GM23248 (cell line): ENCODE data around the gene CASZ1. TPM values are rescaled to one million over a fixed set of nuclear protein-coding genes. Genes with fewer than 3 reads are reported as not detected.

Experiments used
- DNase-seq: peaks from one replicate; pipeline ENCODE4 v3.0.0-alpha.2; 2015
- H2AFZ ChIP-seq: fragments of 200-600 bp; sonication (generic); 2 replicates; pipeline ENCODE4 v1.6.1; 2016; ENCODE audit warnings: antibody characterized with exemption
- H3F3A ChIP-seq: fragments of 200-600 bp; sonication (generic); 2 replicates; pipeline ENCODE4 v1.6.1; 2016; ENCODE audit warnings: mild to moderate bottlenecking, antibody characterized with exemption, mixed run types; ENCODE audit not compliant: insufficient read depth
- H3K27ac ChIP-seq: fragments of 200-600 bp; sonication (generic); 2 replicates; pipeline ENCODE4 v1.5.1; 2016; ENCODE audit warnings: mild to moderate bottlenecking
- H3K27me3 ChIP-seq: fragments of 200-600 bp; sonication (generic); replicated peaks from 2 replicates; pipeline ENCODE4 v1.6.1; 2016; ENCODE audit warnings: mild to moderate bottlenecking; ENCODE audit not compliant: insufficient read depth
- H3K36me3 ChIP-seq: fragments of 200-600 bp; sonication (generic); 2 replicates; pipeline ENCODE4 v1.6.1; 2016; ENCODE audit warnings: low read depth, mild to moderate bottlenecking
- H3K4me1 ChIP-seq: fragments of 200-600 bp; sonication (generic); 2 replicates; pipeline ENCODE4 v1.6.1; 2016; ENCODE audit warnings: mild to moderate bottlenecking; ENCODE audit not compliant: insufficient read depth
- H3K4me2 ChIP-seq: fragments of 200-600 bp; sonication (generic); one replicate; pipeline ENCODE4 v1.6.1; 2016; ENCODE audit warnings: mild to moderate bottlenecking; ENCODE audit not compliant: unreplicated experiment
- H3K4me3 ChIP-seq: fragments of 200-600 bp; sonication (generic); 2 replicates; pipeline ENCODE4 v1.5.1; 2016; ENCODE audit warnings: mild to moderate bottlenecking
- H3K79me2 ChIP-seq: fragments of 200-600 bp; sonication (generic); 2 replicates; pipeline ENCODE4 v1.6.1; 2016; ENCODE audit warnings: mild to moderate bottlenecking; ENCODE audit not compliant: insufficient read depth
- H3K9ac ChIP-seq: fragments of 200-600 bp; sonication (generic); 2 replicates; pipeline ENCODE4 v1.6.1; 2016; ENCODE audit warnings: mild to moderate bottlenecking
- H3K9me2 ChIP-seq: fragments of 200-600 bp; sonication (generic); 2 replicates; pipeline ENCODE4 v1.6.1; 2016; ENCODE audit warnings: mixed run types, mild to moderate bottlenecking, moderate library complexity; ENCODE audit not compliant: insufficient read depth
- H3K9me3 ChIP-seq: fragments of 200-600 bp; sonication (generic); one replicate; pipeline ENCODE4 v1.6.1; 2017; ENCODE audit warnings: low read depth
- H4K20me1 ChIP-seq: fragments of 200-600 bp; sonication (generic); 2 replicates; pipeline ENCODE4 v1.6.0; 2016; ENCODE audit not compliant: insufficient read depth
- EZH2 ChIP-seq: fragments of 200-600 bp; sonication (generic); IDR thresholded peaks from 2 replicates; pipeline ENCODE4 v1.6.1; 2018; ENCODE audit warnings: antibody characterized with exemption, mild to moderate bottlenecking; ENCODE audit not compliant: insufficient read depth, poor library complexity, severe bottlenecking
- EZH2phosphoT487 ChIP-seq: fragments of 200-600 bp; sonication (generic); IDR thresholded peaks from 2 replicates; pipeline ENCODE4 v1.6.1; 2018; ENCODE audit warnings: antibody characterized with exemption, moderate library complexity, mild to moderate bottlenecking, low read depth; ENCODE audit not compliant: insufficient read depth
- WGBS, 2 experiments: methylation state at CpG; one replicate each; pipeline ENCODE4 v1.1.6; 2015 to 2017; ENCODE audit warnings: low lambda C conversion rate in 2 of 2, low coverage in 1 of 2; ENCODE audit errors: missing lambda C conversion rate in 2 of 2; 5-methylcytosine and 5-hydroxymethylcytosine counted together
- in situ Hi-C: fragments of 300-500 bp; cut with MboI; formaldehyde crosslinking; loops from 2 replicates; pipeline ENCODE4 v1.15.0; 2020
- polyA plus RNA-seq: library from polyadenylated mRNA; unstranded; fragments of >200 nt; fragmentation: Nextera tagmentation; extraction: Ambion mirVana; gene quantifications from 2 replicates; pipeline ENCODE4 v1.2.1, GENCODE V29; 2016
- total RNA-seq: library from RNA; depleted of rRNA; stranded (reverse); fragments of >200 nt; shearing (Covaris generic); gene quantifications from 2 replicates; pipeline ENCODE4 v1.2.3, GENCODE V29; 2014

Gene CASZ1
- total and polyA plus RNA-seq, 2 experiments from 2014 or later = 0.11 to 0.54 TPM

GRCh38 chr1:10815858-10816195 lies 19.4 kb upstream of the CASZ1 start:
- DNase-seq = no peak
- Histone ChIP-seq H3K79me2 (no peaks in the 10 kb centered on the region), H3K9me3 (no peaks in the 10 kb centered on the region), H3K36me3 (no peaks in the 10 kb centered on the region), H3K4me2 (no peak overlapping the region), H3F3A (no peaks in the 10 kb centered on the region), H3K4me3 (no peak overlapping the region), H3K4me1 (no peaks in the 10 kb centered on the region), H3K9ac (no peak overlapping the region), H3K27ac (no peak overlapping the region), H3K27me3 (peaks cover 27% of the 10 kb centered on the region), H3K9me2 (no peaks in the 10 kb centered on the region), H4K20me1 (no peaks in the 10 kb centered on the region), H2AFZ (no peak overlapping the region)
- no peak for TF ChIP-seq EZH2phosphoT487
- no peak for TF ChIP-seq EZH2
- 72 to 82% methylated on average over 5 of the region's 5 CpGs for WGBS, 2 experiments
- in situ Hi-C loops = no loop called here

DNA sequence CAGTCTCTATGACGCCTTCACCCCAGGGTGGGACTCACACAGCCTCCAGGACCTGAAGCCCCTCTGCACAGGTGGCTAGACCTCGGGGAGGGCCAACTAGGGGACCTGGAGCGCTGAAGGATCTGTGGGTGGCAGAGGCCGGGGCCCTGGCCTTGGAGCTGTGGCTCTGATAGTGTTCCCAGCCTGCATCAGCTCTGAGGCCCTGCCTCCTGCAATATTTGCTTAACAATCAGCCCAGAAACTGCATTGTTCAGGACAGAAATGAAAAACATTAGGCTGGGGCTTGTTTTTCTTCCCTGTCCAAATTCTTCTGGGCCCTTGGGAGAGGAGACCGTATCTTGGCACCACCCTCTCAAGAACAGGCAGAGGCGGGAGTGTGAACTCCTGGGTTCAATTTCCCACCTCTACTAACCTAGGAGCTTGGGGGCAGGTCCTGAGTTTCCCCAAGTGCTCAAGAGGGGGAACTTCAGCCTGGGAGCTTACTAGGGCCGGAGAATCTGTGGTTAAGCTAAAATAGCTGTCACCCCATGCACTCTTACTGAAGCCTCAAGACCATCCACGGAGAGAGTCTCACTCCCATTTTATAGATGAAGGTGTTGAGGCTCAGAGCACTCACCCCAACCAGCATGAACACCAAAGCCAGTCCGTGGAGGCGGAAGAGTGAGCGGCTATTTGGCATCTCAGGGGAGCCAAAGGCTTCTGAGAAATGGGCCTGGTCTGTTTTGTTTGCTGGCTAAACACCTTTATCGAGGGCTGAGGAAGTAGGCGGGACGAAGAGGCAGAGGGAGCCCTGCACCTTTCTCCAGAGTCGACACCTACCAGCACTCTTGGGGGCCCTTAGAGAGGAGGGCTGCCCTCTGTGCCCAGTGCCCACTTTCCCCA lies 18.8 kb upstream of the CASZ1 start:
- no peaks in the 10 kb centered on the region for H3K36me3 ChIP-seq
- no peak for DNase-seq
- H3K9me3 ChIP-seq = no peaks in the 10 kb centered on the region
- no peaks in the 10 kb centered on the region for H3K4me1 ChIP-seq
- H2AFZ ChIP-seq = no peak overlapping the region
- no peaks in the 10 kb centered on the region for H3K79me2 ChIP-seq
- peaks cover 33% of the 10 kb centered on the region for H3K27me3 ChIP-seq
- WGBS, 2 experiments = 68 to 72% methylated on average over 12 to 15 of the region's 15 CpGs
- no peak overlapping the region for H3K9ac ChIP-seq
- no peaks in the 10 kb centered on the region for H3F3A ChIP-seq
- no peak for TF ChIP-seq EZH2phosphoT487
- TF ChIP-seq EZH2 = no peak
- H3K9me2 ChIP-seq = no peaks in the 10 kb centered on the region
- in situ Hi-C loops = no loop called here
- H4K20me1 ChIP-seq = no peaks in the 10 kb centered on the region
- no peak overlapping the region for H3K27ac ChIP-seq
- no peak overlapping the region for H3K4me3 ChIP-seq
- H3K4me2 ChIP-seq = no peak overlapping the region

GRCh38 chr1:10814312-10814711 lies 17.9 kb upstream of the CASZ1 start:
- no peak for TF ChIP-seq EZH2phosphoT487
- no peak for TF ChIP-seq EZH2
- Histone ChIP-seq H4K20me1 (no peaks in the 10 kb centered on the region), H3K9me3 (no peaks in the 10 kb centered on the region), H3K27me3 (peaks cover 42% of the 10 kb centered on the region), H3K79me2 (no peaks in the 10 kb centered on the region), H3K36me3 (no peaks in the 10 kb centered on the region), H2AFZ (no peak overlapping the region), H3K4me3 (no peak overlapping the region), H3F3A (no peaks in the 10 kb centered on the region), H3K9ac (no peak overlapping the region), H3K9me2 (no peaks in the 10 kb centered on the region), H3K27ac (no peak overlapping the region), H3K4me1 (no peaks in the 10 kb centered on the region), H3K4me2 (no peak overlapping the region)
- in situ Hi-C loops = no loop called here
- DNase-seq = no peak
- 84 to 88% methylated on average over 10 of the region's 10 CpGs for WGBS, 2 experiments

- Histone ChIP-seq H3K9me2 (no peaks in the 10 kb centered on the region), H3F3A (no peaks in the 10 kb centered on the region), H3K4me2 (no peak overlapping the region), H3K9me3 (no peaks in the 10 kb centered on the region), H4K20me1 (no peaks in the 10 kb centered on the region), H3K36me3 (no peaks in the 10 kb centered on the region), H2AFZ (no peak overlapping the region), H3K9ac (no peak overlapping the region), H3K27me3 (peaks cover 44% of the 10 kb centered on the region), H3K79me2 (no peaks in the 10 kb centered on the region), H3K4me3 (no peak overlapping the region), H3K4me1 (no peaks in the 10 kb centered on the region), H3K27ac (no peak overlapping the region)
- 82 to 88% methylated on average over 11 to 14 of the region's 14 CpGs for WGBS, 2 experiments
- no peak for DNase-seq
- in situ Hi-C loops = no loop called here
- TF ChIP-seq EZH2phosphoT487 = no peak
- no peak for TF ChIP-seq EZH2
Observed at GRCh38 chr1:10813799-10814198, 17.4 kb upstream of the CASZ1 start.

DNA sequence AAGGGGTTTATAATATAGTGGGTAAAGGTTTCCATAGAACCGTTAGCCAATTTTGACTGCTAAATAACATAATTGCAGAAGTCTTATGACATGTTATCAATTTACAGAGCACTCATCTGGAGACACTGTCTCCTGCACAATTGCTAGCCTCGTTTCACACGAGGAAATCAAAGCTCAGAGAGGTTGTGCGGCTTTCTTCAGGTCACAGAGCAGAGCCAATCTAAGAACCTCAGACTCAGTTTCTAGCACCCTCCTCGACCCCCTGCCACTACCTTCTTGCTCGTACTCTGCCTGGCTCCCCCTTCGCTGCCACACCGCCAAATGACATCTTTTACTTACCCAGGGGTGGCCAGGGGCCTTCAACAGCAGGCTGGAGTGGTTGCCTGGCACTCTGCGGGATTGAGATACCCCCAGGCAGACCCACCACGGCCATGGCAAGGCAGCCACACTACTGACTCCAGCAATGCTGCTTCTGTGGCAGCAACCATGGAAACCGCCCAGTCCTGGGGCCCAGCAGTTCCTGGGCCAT lies 16.0 kb upstream of the CASZ1 start:
- no peak for DNase-seq
- H3K27ac ChIP-seq = no peak overlapping the region
- no peaks in the 10 kb centered on the region for H3K36me3 ChIP-seq
- in situ Hi-C loops = no loop called here
- H3K4me3 ChIP-seq = no peak overlapping the region
- H3K4me1 ChIP-seq = no peaks in the 10 kb centered on the region
- H3F3A ChIP-seq = no peaks in the 10 kb centered on the region
- H3K9me2 ChIP-seq = no peaks in the 10 kb centered on the region
- no peaks in the 10 kb centered on the region for H4K20me1 ChIP-seq
- TF ChIP-seq EZH2 = no peak
- no peak for TF ChIP-seq EZH2phosphoT487
- peaks cover 54% of the 10 kb centered on the region for H3K27me3 ChIP-seq
- no peak overlapping the region for H2AFZ ChIP-seq
- H3K9me3 ChIP-seq = no peaks in the 10 kb centered on the region
- no peak overlapping the region for H3K4me2 ChIP-seq
- H3K9ac ChIP-seq = no peak overlapping the region
- H3K79me2 ChIP-seq = no peaks in the 10 kb centered on the region
- WGBS, 2 experiments = 62% methylated on average over 10 to 11 of the region's 11 CpGs
